NCI-H2029 treated with DMSO at 0.1 percent for 48 hours (cell line): ENCODE measurements around the gene TMEM128.
A peak's percentile ranks its signal among the peaks of the same experiment; 100 is the strongest.
"Not testable (repeated sequence)": the region's sequence is repeated elsewhere in the genome, so short reads cannot be mapped to it uniquely, and the experiment has no call there.

Experiments
- DNase-seq: peaks from one replicate; lab custom pipeline; 2025; lab: John Stamatoyannopoulos, UW

The TMEM128 gene, protein sequence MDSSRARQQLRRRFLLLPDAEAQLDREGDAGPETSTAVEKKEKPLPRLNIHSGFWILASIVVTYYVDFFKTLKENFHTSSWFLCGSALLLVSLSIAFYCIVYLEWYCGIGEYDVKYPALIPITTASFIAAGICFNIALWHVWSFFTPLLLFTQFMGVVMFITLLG

DNA sequence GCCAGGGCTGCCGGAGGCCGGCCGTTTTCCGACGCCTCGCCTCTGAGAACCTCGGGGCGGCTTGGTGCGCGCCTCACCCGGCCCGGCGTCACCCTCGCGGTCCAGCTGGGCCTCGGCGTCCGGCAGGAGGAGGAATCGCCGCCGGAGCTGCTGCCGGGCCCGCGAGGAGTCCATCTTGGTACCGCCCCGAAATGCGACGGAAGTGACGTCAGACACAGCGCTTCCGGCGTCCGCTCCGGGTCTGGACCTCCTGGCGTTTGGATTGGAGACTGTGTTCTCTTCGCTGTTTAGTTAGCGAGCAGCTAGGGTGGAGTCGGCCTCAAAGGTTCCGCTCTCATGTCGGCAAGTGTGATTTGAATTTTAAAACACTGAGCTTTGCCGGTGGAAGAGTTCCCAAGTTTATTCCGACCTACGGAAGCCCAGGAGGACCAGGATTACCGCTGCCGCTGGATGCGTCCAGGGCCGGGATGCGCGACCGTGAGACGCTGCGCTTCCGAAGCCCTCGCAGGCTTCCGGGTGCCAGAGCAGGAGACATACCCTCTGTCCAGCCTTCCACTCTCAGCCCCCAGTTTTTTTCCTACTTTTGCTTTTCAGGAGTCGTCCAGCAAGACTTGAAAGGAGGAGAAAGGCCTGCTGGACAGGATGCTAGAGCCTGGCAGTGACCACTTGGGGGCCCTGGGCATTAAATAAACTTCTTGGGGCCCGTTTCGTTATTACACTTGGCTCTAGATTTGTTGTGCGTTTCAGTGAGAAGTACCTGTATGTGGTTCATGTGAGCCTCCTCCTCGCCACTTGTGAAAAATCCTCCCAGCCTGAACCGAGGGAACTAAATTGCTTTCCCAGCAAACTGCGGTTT is at the start of gene TMEM128:
TMEM128 (minus strand) TSS at position 195 of the 856 bp plus-strand sequence; CDS start at position 174, 21 bp downstream.
- DNase-seq, result peak; percentile 78

GRCh38 chr4:4296283-4296846 is 48.3 kb upstream of the TMEM128 start:
- no peak for DNase-seq

GRCh38 chr4:4293279-4293678 is 45.3 kb upstream of the TMEM128 start:
- no peak for DNase-seq

DNA sequence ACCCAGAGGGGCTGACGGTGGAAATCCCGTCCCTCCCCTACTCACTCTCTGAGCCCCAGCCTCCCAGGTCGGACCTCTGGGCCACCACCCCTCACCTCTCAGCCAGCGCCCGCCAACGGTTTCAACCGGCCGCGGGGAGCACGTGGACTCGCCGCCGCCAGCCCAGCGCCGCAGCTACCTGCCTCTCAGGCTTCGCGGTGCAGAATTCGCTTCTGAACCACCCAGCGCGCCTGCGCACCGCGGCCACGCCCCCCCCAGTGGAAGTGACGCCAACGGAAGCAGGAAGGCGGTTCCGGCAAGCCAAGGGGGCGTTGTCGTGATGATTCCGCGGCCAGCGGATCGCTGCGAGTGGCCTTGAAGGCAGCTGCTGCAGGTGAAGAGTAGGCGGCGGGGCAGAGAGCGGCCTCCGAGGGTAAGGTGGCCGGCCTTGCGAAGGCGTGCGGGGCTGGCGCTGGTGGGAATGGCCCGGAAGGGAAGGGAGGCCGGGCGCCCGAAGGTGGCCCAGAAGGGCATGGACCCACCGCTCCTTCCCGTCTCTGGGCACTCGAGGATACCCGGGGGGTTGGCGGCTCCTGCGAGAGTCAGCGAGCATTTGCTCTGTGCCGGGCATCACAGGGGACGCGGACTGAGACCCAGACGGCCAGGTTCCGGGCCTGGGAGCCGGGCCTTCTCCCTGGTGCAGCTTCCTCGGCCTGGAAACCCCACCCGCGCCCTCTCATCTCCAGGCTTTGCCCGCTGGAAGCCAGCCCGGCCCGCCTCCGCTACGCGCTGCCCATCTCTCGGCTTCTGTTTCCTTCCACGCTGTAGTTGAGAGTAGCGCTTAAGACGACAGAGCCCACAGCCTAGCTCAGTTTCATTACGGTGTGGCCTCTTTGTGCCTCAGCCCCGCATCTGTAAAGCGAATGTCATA is 42.2 kb upstream of the TMEM128 start, which contains the start of the genes LYAR and ZBTB49:
LYAR (minus strand) TSS at position 214 of the 910 bp plus-strand sequence. CDS start 6,412 bp downstream, outside the sequence.
ZBTB49 (plus strand) TSS at position 311 of the 910 bp plus-strand sequence. CDS start 9,695 bp downstream, outside the sequence.
- DNase-seq, result peak; percentile 12

GRCh38 chr4:4289597-4289940 is 41.5 kb upstream of the TMEM128 start:
- no peak for DNase-seq

- no peak for DNase-seq
Observed at GRCh38 chr4:4289055-4289454, 41.0 kb upstream of the TMEM128 start.

GRCh38 chr4:4288098-4288497 is 40.1 kb upstream of the TMEM128 start:
- DNase-seq, result no peak

- DNase-seq, result no peak
Observed at GRCh38 chr4:4284827-4285618, 37.0 kb upstream of the TMEM128 start.

DNA sequence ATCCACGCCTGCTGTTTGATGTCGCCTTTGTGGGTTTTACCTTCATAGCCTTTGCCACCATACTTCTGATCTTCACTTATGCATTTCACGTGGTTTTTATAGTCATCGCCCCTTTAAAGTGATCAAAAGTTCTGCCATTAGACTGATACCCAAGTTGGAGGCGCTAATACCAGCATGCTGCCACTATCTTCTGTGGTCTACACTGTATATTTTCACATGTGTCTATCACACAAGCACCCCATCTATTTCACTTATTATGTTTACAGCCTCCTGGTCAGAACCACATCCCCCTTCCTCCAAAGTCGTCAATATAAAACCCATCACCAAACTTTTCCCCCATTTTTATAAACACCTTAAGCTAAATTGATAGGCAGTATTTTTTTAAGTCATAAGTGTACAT is 33.8 kb upstream of the TMEM128 start:
- DNase-seq, result no peak

- no peak for DNase-seq
Observed at GRCh38 chr4:4277531-4277930, 29.5 kb upstream of the TMEM128 start.

- DNase-seq, result no peak
Observed at GRCh38 chr4:4274226-4274625, 26.2 kb upstream of the TMEM128 start.

DNA sequence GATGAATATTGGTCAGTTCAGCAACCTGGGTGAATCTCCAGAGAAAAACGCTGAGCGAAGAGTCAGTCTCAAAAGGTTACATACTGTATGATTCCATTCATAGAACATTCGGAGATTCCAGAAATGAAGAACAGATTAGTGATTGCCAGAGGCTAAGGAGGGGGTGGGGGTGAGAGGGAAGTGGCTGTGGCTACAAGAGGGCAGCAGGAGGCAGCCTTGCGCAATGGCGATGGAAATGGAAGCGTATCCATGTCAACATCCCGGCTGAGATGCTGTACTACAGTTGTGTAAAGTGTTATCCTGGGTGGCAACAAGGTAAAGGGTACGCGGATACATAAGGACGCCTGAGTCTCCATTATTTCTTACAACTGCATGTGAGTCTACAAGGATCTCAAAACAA is 23.9 kb upstream of the TMEM128 start:
- DNase-seq, result no peak

GRCh38 chr4:4270529-4270928 is 22.5 kb upstream of the TMEM128 start:
- DNase-seq, result no peak

GRCh38 chr4:4269856-4270255 is 21.8 kb upstream of the TMEM128 start:
- no peak for DNase-seq

DNA sequence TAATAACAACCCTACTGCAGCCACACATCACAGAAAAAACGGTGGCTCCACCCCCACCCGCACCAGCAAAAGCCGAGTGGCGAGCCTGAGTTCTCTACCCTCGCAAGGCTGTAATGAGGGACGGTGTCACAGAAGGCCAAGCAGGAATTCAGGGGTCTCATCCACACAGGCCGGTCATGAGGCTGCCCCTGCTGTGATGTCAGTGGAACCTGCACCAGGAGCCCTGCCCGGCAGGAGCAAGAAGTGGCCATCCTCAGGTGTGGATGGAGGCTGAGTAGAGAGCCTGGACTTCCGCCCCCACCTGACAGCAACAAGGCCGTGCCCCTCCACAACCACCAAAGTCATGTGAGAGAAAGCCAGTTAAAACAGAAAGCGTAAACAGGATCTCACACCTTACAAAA is 21.3 kb upstream of the TMEM128 start:
- no peak for DNase-seq

DNA sequence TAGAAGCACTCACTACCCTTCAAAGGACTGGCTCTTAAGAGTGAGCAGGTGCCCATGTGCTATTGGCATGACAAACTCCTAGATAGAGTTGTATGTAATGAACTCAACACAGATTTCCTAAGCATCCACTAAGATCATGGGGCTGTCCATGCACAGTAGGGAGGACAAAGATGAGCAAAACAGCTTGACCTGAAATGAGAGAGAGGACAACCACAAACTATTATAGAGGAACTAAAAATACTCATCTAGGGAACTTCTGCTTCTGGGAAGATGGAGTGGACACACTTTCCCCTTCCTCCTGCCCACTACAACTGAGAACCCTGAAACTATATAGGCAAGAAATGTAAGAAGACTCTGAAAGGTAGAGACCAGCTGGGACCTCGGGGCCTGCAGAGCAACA is 20.8 kb upstream of the TMEM128 start:
- DNase-seq, result no peak

- DNase-seq, result no peak
Observed at GRCh38 chr4:4267981-4268380, 20.0 kb upstream of the TMEM128 start.

- no peak for DNase-seq
Observed at GRCh38 chr4:4260185-4260751, 12.2 kb upstream of the TMEM128 start.

- DNase-seq, result no peak
Observed at GRCh38 chr4:4259484-4260100, 11.6 kb upstream of the TMEM128 start.

GRCh38 chr4:4257705-4258104 is 9.7 kb upstream of the TMEM128 start:
- not testable (repeated sequence) for DNase-seq
